Measurements from ENCODE around the gene ITGAL.

The ITGAL gene

GRCh38 chr16:30472328-30472942 lies at the start of gene ITGAL:
ITGAL (plus strand) TSS chr16:30472742; CDS start chr16:30472838, 96 bp downstream.
- peaks cover 66% of the 10 kb centered on the region for H3K4me1 Mint-ChIP-seq (ENCODE audit: low read depth)
- peak within 1 kb of the TSS; percentile 67 for H3K4me3 Mint-ChIP-seq
- peak within 1 kb of the TSS; percentile 84 for H3K27ac Mint-ChIP-seq
- intact Hi-C loops (cut with micrococcal nuclease) = loop anchor here (2.0 kb wide), 1 partner anchor 14 kb away; no protein-coding TSS in a partner anchor
- H3K36me3 Mint-ChIP-seq (ENCODE audit: low read depth) = peaks cover 28% of the 10 kb centered on the region
- H3K27me3 Mint-ChIP-seq = no peaks in the 10 kb centered on the region
- H3K9me3 Mint-ChIP-seq = no peaks in the 10 kb centered on the region

GRCh38 chr16:30428055-30428454 lies 44.5 kb upstream of the ITGAL start:
- H3K36me3 Mint-ChIP-seq (ENCODE audit: low read depth) = peaks cover 32% of the 10 kb centered on the region
- H3K27ac Mint-ChIP-seq = peak overlapping the region; percentile 2
- H3K4me3 Mint-ChIP-seq = no peak overlapping the region
- H3K27me3 Mint-ChIP-seq = no peaks in the 10 kb centered on the region
- intact Hi-C loops (cut with micrococcal nuclease) = no loop called here
- no peaks in the 10 kb centered on the region for H3K9me3 Mint-ChIP-seq
- peaks cover 12% of the 10 kb centered on the region for H3K4me1 Mint-ChIP-seq (ENCODE audit: low read depth)

GRCh38 chr16:30429418-30429677 lies 43.2 kb upstream of the ITGAL start:
- Mint-ChIP-seq H3K27me3 (no peaks in the 10 kb centered on the region), H3K4me3 (no peak overlapping the region), H3K36me3 (ENCODE audit: low read depth) (peaks cover 19% of the 10 kb centered on the region), H3K27ac (no peak overlapping the region), H3K9me3 (no peaks in the 10 kb centered on the region), H3K4me1 (ENCODE audit: low read depth) (peaks cover 12% of the 10 kb centered on the region)
- intact Hi-C loops (cut with micrococcal nuclease) = no loop called here

GRCh38 chr16:30429678-30430427 lies 42.7 kb upstream of the ITGAL start, which contains the start of gene DCTPP1:
DCTPP1 (minus strand) TSS chr16:30430030; CDS start chr16:30429980, 50 bp downstream.
- Mint-ChIP-seq H3K27me3 (no peaks in the 10 kb centered on the region), H3K4me3 (no peak within 1 kb of the TSS), H3K27ac (no peak within 1 kb of the TSS), H3K9me3 (no peaks in the 10 kb centered on the region), H3K36me3 (ENCODE audit: low read depth) (peaks cover 14% of the 10 kb centered on the region), H3K4me1 (ENCODE audit: low read depth) (peaks cover 12% of the 10 kb centered on the region)
- intact Hi-C loops (cut with micrococcal nuclease) = loop anchor here (1.0 kb wide), 1 partner anchor 13 kb away; no protein-coding TSS in a partner anchor

GRCh38 chr16:30430428-30430970 lies 42.0 kb upstream of the ITGAL start:
- no peaks in the 10 kb centered on the region for H3K9me3 Mint-ChIP-seq
- no peak overlapping the region for H3K4me3 Mint-ChIP-seq
- H3K4me1 Mint-ChIP-seq (ENCODE audit: low read depth) = peaks cover 12% of the 10 kb centered on the region
- no peaks in the 10 kb centered on the region for H3K27me3 Mint-ChIP-seq
- intact Hi-C loops (cut with micrococcal nuclease) = loop anchor here (1.0 kb wide), 1 partner anchor 13 kb away; no protein-coding TSS in a partner anchor
- peaks cover 8% of the 10 kb centered on the region for H3K36me3 Mint-ChIP-seq (ENCODE audit: low read depth)
- no peak overlapping the region for H3K27ac Mint-ChIP-seq

GRCh38 chr16:30434852-30435251 lies 37.7 kb upstream of the ITGAL start:
- Mint-ChIP-seq H3K4me1 (ENCODE audit: low read depth) (peaks cover 5% of the 10 kb centered on the region), H3K4me3 (no peak overlapping the region), H3K9me3 (no peaks in the 10 kb centered on the region), H3K27me3 (no peaks in the 10 kb centered on the region), H3K36me3 (ENCODE audit: low read depth) (no peaks in the 10 kb centered on the region), H3K27ac (no peak overlapping the region)
- intact Hi-C loops (cut with micrococcal nuclease) = no loop called here

GRCh38 chr16:30437511-30438046 lies 35.0 kb upstream of the ITGAL start:
- H3K36me3 Mint-ChIP-seq (ENCODE audit: low read depth) = peaks cover 3% of the 10 kb centered on the region
- intact Hi-C loops (cut with micrococcal nuclease) = no loop called here
- no peaks in the 10 kb centered on the region for H3K27me3 Mint-ChIP-seq
- no peak overlapping the region for H3K27ac Mint-ChIP-seq
- H3K9me3 Mint-ChIP-seq = no peaks in the 10 kb centered on the region
- no peak overlapping the region for H3K4me3 Mint-ChIP-seq
- peaks cover 14% of the 10 kb centered on the region for H3K4me1 Mint-ChIP-seq (ENCODE audit: low read depth)

- Mint-ChIP-seq H3K27me3 (no peaks in the 10 kb centered on the region), H3K36me3 (ENCODE audit: low read depth) (peaks cover 16% of the 10 kb centered on the region), H3K4me3 (no peak overlapping the region), H3K4me1 (ENCODE audit: low read depth) (peaks cover 24% of the 10 kb centered on the region), H3K27ac (no peak overlapping the region), H3K9me3 (no peaks in the 10 kb centered on the region)
- intact Hi-C loops (cut with micrococcal nuclease) = no loop called here
These were observed 33.7 kb upstream of the ITGAL start for GRCh38 chr16:30438835-30439234.

GRCh38 chr16:30439720-30440348 lies 32.7 kb upstream of the ITGAL start:
- Mint-ChIP-seq H3K4me3 (no peak overlapping the region), H3K27me3 (no peaks in the 10 kb centered on the region), H3K27ac (no peak overlapping the region), H3K4me1 (ENCODE audit: low read depth) (peaks cover 34% of the 10 kb centered on the region), H3K36me3 (ENCODE audit: low read depth) (peaks cover 24% of the 10 kb centered on the region), H3K9me3 (no peaks in the 10 kb centered on the region)
- intact Hi-C loops (cut with micrococcal nuclease) = loop anchor here (10.0 kb wide), 1 partner anchor 165 kb away; no protein-coding TSS in a partner anchor

- peaks cover 50% of the 10 kb centered on the region for H3K4me1 Mint-ChIP-seq (ENCODE audit: low read depth)
- peak overlapping the region; percentile 26 for H3K4me3 Mint-ChIP-seq
- no peaks in the 10 kb centered on the region for H3K27me3 Mint-ChIP-seq
- intact Hi-C loops (cut with micrococcal nuclease) = loop anchor here (10.0 kb wide), 1 partner anchor 161 kb away; no protein-coding TSS in a partner anchor
- H3K36me3 Mint-ChIP-seq (ENCODE audit: low read depth) = peaks cover 34% of the 10 kb centered on the region
- H3K9me3 Mint-ChIP-seq = no peaks in the 10 kb centered on the region
- H3K27ac Mint-ChIP-seq = peak overlapping the region; percentile 15
These were observed 28.9 kb upstream of the ITGAL start for GRCh38 chr16:30443631-30444030.

GRCh38 chr16:30444231-30445148 lies 28.1 kb upstream of the ITGAL start:
- intact Hi-C loops (cut with micrococcal nuclease) = loop anchor here (5.0 to 10.0 kb wide), 2 partner anchors 38 to 160 kb away; no protein-coding TSS in a partner anchor
- peaks cover 44% of the 10 kb centered on the region for H3K4me1 Mint-ChIP-seq (ENCODE audit: low read depth)
- no peaks in the 10 kb centered on the region for H3K9me3 Mint-ChIP-seq
- peak overlapping the region; percentile 80 for H3K4me3 Mint-ChIP-seq
- no peaks in the 10 kb centered on the region for H3K27me3 Mint-ChIP-seq
- H3K27ac Mint-ChIP-seq = peak overlapping the region; percentile 89
- peaks cover 34% of the 10 kb centered on the region for H3K36me3 Mint-ChIP-seq (ENCODE audit: low read depth)

- Mint-ChIP-seq H3K36me3 (ENCODE audit: low read depth) (peaks cover 34% of the 10 kb centered on the region), H3K4me3 (peak overlapping the region; percentile 80), H3K27me3 (no peaks in the 10 kb centered on the region), H3K27ac (peak overlapping the region; percentile 89), H3K9me3 (no peaks in the 10 kb centered on the region), H3K4me1 (ENCODE audit: low read depth) (peaks cover 44% of the 10 kb centered on the region)
- intact Hi-C loops (cut with micrococcal nuclease) = loop anchor here (5.0 to 10.0 kb wide), 2 partner anchors 37 to 160 kb away; no protein-coding TSS in a partner anchor
These were observed 27.5 kb upstream of the ITGAL start for GRCh38 chr16:30445149-30445407.
